DMS153 treated with DMSO at 0.1 percent for 48 hours (cell line): Measurements from ENCODE around the gene DNAJC16.
"Not testable (repeated sequence)": the region's sequence is repeated elsewhere in the genome, so short reads cannot be mapped to it uniquely, and the experiment has no call there.

Experiments used
- DNase-seq: peaks from one replicate; lab custom pipeline; 2025; ENCODE audit not compliant: unreplicated experiment; lab: John Stamatoyannopoulos, UW

DNAJC16 gene

DNA sequence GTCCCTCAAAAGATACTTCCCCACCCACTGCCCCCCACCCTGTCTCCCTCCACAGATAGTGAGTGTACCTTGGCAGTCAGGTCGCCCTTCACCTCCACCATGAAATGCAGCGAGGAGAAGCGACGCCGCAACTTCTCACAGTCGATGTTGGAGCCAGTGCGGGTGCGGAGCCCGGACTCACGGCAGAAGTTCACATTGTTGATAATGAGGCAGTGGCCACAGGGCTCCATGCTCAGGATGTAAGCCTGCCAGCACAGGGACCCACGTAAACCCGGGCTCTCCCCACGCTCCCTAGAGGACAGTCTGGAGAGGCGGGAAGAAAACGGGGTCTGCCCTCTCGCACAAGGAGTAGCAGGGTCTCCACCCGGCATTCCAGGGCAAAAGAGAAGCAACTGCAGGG lies 19.8 kb upstream of the DNAJC16 start:
- no peak for DNase-seq

- DNase-seq = no peak
These were observed 19.4 kb upstream of the DNAJC16 start for GRCh38 chr1:15507278-15507677.

GRCh38 chr1:15508700-15509487 lies 17.8 kb upstream of the DNAJC16 start:
- no peak for DNase-seq

DNA sequence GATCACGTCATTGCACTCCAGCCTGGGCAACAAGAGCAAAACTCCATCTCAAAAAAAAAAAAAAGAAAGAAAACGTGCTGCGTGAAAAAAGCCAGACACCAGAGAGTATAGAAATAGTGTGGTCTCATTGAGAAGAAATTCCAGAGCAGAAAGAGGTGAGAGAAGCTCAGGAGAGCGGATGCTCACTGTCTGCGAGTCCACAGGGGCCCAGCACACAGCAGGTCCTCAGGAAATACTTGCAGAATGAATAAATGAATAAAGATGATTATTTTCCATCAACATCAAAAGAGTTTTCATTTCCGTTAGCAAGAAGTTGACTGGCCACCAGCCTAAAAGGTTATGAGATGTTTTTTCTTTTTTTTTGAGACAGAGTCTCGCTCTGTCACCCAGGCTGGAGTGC lies 17.1 kb upstream of the DNAJC16 start:
- DNase-seq = no peak

DNA sequence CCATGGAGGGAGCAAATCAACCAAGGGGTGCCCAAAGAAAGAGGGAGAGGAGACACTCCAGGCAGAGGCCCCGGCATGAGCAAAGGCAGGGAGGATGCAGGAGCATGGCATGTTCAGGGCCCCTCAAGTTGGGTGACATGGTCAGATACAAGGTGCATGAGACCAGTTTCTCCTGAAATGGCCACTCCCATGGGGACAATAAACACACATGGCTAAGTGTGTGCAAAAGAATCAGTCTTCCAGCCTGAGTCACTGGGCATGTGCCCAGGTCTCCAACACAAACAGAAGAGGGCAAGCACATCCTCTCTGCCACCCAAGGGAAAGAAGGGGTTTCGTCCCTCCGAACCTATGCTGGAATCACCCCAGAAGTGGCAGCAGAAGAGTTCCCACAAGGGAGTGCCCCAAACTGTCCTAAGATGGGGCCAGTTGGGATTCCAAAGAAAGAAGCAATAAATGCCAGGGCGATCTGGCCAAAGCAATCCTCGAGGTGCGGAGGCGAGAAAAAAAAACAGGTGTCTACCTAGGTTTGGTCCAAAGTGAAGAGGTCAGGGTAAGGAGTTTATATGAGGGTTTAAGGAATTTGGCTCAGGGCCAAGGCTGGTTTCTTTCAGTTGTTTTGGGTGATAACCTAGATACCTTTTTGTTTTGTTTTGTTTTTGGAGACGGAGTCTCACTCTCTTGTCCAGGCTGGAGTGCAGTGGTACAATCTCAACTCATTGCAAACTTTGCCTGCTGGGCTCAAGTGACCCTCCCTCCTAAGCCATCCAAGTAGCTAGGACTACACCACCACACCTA lies 15.8 kb upstream of the DNAJC16 start:
- DNase-seq = no peak

GRCh38 chr1:15513192-15513591 lies 13.5 kb upstream of the DNAJC16 start:
- no peak for DNase-seq

- no peak for DNase-seq
These were observed 12.7 kb upstream of the DNAJC16 start for GRCh38 chr1:15513919-15514318.

DNA sequence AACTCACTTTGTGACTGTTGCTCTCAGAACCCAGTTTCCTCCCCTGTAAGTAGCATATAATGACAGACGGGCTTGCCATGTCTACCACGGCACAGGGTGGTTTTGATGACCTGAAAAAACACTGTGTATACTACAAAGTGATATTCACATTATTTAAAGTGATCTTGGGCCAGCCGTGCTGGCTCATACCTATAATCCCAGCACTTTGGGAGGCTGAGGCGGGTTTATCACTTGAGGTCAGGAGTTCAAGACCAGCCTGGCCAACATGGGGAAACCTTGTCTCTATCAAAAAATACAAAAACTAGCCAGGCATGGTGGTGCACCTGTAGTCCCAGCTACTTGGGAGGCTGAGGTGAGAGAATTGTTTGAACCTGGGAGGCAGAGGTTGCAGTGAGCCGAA lies 12.1 kb upstream of the DNAJC16 start:
- DNase-seq = not testable (repeated sequence)

DNA sequence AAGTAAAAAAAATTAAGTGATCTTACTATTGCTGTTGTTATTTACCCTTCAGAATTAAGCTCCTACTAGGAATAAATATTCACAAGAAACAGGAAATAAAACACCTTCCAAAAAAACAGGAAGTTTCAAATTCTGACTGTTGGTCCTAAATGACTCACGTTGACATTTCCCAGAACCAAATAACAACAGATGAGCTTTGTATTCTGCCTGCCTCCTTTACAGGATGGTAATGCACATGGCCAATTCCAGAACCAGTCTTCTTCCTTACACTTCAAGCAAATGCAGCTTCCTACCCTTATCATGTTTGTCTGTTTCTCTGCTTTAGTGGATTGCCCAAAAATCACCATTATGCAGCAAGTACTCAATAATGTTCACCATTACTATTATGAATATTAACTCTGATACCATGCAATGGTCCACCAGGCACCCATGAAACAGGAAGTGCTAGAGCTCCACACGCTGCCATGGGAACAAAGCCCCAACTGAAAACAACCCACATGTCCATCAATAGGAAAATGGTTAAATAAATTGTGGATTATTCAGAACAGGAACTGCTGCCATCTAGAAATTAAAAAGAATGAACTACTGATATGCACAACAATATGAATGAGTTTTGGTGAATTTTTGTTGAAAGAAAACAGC lies 11.5 kb upstream of the DNAJC16 start:
- no peak for DNase-seq

GRCh38 chr1:15519625-15520024 lies 7.0 kb upstream of the DNAJC16 start:
- no peak for DNase-seq

- DNase-seq = not testable (repeated sequence)
These were observed 5.3 kb upstream of the DNAJC16 start for GRCh38 chr1:15521206-15521906.

- DNase-seq = no peak
These were observed 4.1 kb upstream of the DNAJC16 start for GRCh38 chr1:15522551-15522950.

GRCh38 chr1:15523104-15524020 lies 3.3 kb upstream of the DNAJC16 start:
- peak; percentile 30 for DNase-seq

- no peak for DNase-seq
These were observed 2.7 kb upstream of the DNAJC16 start, which contains the start of gene CASP9 for GRCh38 chr1:15524021-15524282. CASP9 (minus strand) TSS chr1:15524215; CDS start chr1:15524200, 15 bp downstream.

- DNase-seq = peak; percentile 97
These were observed 2.2 kb upstream of the DNAJC16 start for GRCh38 chr1:15524283-15525049.

DNA sequence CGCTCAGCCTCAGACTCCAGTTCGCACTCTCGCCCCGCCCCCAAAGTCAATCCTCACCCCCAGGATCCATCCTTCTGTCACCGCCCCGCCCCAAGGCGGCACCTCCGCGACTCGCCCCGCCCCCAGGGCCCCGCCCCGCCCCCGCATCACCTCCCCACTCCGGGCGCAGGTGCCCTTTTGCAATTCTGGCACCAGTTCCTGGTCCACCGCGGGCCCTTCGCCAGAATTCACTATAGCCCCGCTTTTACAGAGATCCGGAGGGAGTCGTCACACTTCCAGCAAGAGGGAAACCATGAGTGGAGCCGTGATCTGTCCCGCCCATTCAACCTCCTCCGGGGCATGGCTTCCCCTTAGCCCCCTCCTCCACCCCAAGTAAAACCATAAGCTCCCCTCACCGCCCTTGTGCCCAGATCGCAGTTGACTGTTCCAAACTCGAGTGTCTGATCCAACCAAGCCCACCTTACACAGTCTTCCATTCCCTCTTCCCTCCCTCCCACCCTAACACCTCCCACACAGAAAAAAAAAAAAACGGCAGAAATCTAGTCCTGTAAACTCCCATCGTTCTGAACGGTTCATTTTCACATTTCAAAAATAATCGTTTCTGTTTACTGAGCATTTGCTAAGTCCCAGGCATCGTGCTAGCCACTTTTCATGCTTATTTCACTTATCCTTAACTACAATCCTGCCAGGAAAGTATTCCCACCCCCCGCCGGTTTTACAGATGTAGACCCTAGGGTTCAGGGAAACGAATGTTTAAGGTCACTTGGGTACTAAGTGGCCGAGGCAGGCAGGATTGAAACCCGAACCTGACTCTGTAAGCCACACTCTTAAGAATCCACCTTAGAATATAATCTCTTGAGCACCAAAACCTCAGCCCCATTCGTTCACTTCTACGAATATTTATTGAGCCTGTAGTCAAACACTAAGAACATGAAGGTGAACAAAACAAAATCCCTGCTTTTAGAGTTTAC lies 1.3 kb upstream of the DNAJC16 start:
- DNase-seq = no peak

GRCh38 chr1:15526021-15526489 lies 593 bp upstream of the DNAJC16 start:
- no peak for DNase-seq

GRCh38 chr1:15531003-15531402 lies 4.4 kb downstream of the DNAJC16 start:
- no peak for DNase-seq
